GM21528 (cell line): ENCODE data around the gene OR2S2.

Experiments used
- ATAC-seq: cut with Tn5 transposase; IDR thresholded peaks from one replicate; pipeline ENCODE4 v1.9.1; 2021; ENCODE audit warnings: mild to moderate bottlenecking, moderate library complexity; ENCODE audit not compliant: unreplicated experiment, low FRiP score

The OR2S2 gene

GRCh38 chr9:35910613-35911359, 47.2 kb downstream of the OR2S2 start:
- no peak for ATAC-seq

GRCh38 chr9:35909687-35910612, 48.0 kb downstream of the OR2S2 start:
- no peak for ATAC-seq

GRCh38 chr9:35909274-35909673, 48.7 kb downstream of the OR2S2 start, which contains the start of gene SPAAR:
SPAAR (plus strand) TSS chr9:35909490; CDS start chr9:35910464, 974 bp downstream.
- ATAC-seq: no peak

GRCh38 chr9:35908504-35909125, 49.3 kb downstream of the OR2S2 start:
- no peak for ATAC-seq

GRCh38 chr9:35907711-35908503, 50.0 kb downstream of the OR2S2 start:
- no peak for ATAC-seq
